Measurements from ENCODE around the gene OSBPL7. TPM values are rescaled to one million over a fixed set of nuclear protein-coding genes. Genes with fewer than 3 reads are reported as not detected.
"Not testable (repeated sequence)": the region's sequence is repeated elsewhere in the genome, so short reads cannot be mapped to it uniquely, and the experiment has no call there.

OSBPL7 gene
- total and polyA plus RNA-seq, 2 of the 13 experiments (the other 11 are each of a cell fraction or from before 2014, with no cell fraction given): 4.7 to 6.6 TPM

- in situ Hi-C loops (cut with HindIII; ENCODE audit: extremely low pct_ligation_motif_present, low pct_unique_long_range_greater_than_20kb); H3K4me1 ChIP-seq (ENCODE audit: insufficient read depth, low read length); H3K9ac ChIP-seq (ENCODE audit: insufficient read depth, low read depth, low read length); ATAC-seq; intact Hi-C loops (cut with micrococcal nuclease; ENCODE audit: unreplicated experiment); H4K20me1 ChIP-seq (ENCODE audit: insufficient read depth, low read length); POLR2A ChIA-PET; H3K4me3 ChIP-seq (replicated peaks in 1 of 3; ENCODE audit: insufficient read depth in 1 of 3, low read depth in 2 of 3, low read length in 3 of 3); BruUV-seq (replicated peaks); FAIRE-seq; H2AFZ ChIP-seq (ENCODE audit: low read length); DNase-seq (ENCODE audit: low spot score); H3K79me2 ChIP-seq (ENCODE audit: insufficient read depth, low read length); CTCF ChIA-PET (ENCODE audit: low intra/inter-chr PET ratio, low total read pairs); H3K36me3 ChIP-seq (replicated peaks in 1 of 2; ENCODE audit: control insufficient read depth in 1 of 2, insufficient read depth in 2 of 2, low read length in 2 of 2); H3K4me2 ChIP-seq (ENCODE audit: low read depth, low read length); H3K9me3 ChIP-seq (ENCODE audit: low read length); H3K27ac ChIP-seq (ENCODE audit: extremely low read length, insufficient read depth, low read length): not testable (repeated sequence)
- TF ChIP-seq CEBPB (IDR thresholded peaks at IDR 0.05; ENCODE audit: borderline replicate concordance, low read depth, low read length): 0 out of 2 replicates have a peak, but pooled peaks have one; percentile 28
- WGBS (ENCODE audit: low lambda C conversion rate): 73% methylated on average over 9 of the region's 9 CpGs
- peaks cover 0 to 37% of the 10 kb centered on the region in 2 experiments; a peak in 2 of 5 replicates for H3K27me3 ChIP-seq (ENCODE audit: control insufficient read depth in 1 of 2, insufficient read depth in 2 of 2, low read length in 2 of 2)
Observed at GRCh38 chr17:47773649-47774048, 47.9 kb downstream of the OSBPL7 start.

- intact Hi-C loops (cut with micrococcal nuclease; ENCODE audit: unreplicated experiment) (no loop called here), in situ Hi-C loops (cut with HindIII; ENCODE audit: extremely low pct_ligation_motif_present, low pct_unique_long_range_greater_than_20kb) (no loop called here)
- FAIRE-seq (no peak), DNase-seq (ENCODE audit: low spot score) (no peak), ATAC-seq (no peak)
- Histone ChIP-seq H3K27me3 (ENCODE audit: control insufficient read depth in 1 of 2, insufficient read depth in 2 of 2, low read length in 2 of 2) (peaks cover 2 to 5% of the 10 kb centered on the region in 2 experiments; a peak in 2 of 5 replicates), H3K79me2 (ENCODE audit: insufficient read depth, low read length) (no peaks in the 10 kb centered on the region), H3K4me2 (ENCODE audit: low read depth, low read length) (no peak overlapping the region), H3K36me3 (replicated peaks in 1 of 2; ENCODE audit: control insufficient read depth in 1 of 2, insufficient read depth in 2 of 2, low read length in 2 of 2) (no peaks in the 10 kb centered on the region), H3K9ac (ENCODE audit: insufficient read depth, low read depth, low read length) (no peak overlapping the region), H3K9me3 (ENCODE audit: low read length) (no peaks in the 10 kb centered on the region; the same call in 1 of the 2 replicates), H3K4me3 (replicated peaks in 1 of 3; ENCODE audit: insufficient read depth in 1 of 3, low read depth in 2 of 3, low read length in 3 of 3) (no peak overlapping the region), H2AFZ (ENCODE audit: low read length) (no peak overlapping the region), H3K27ac (ENCODE audit: extremely low read length, insufficient read depth, low read length) (no peak overlapping the region), H3K4me1 (ENCODE audit: insufficient read depth, low read length) (no peaks in the 10 kb centered on the region), H4K20me1 (ENCODE audit: insufficient read depth, low read length) (no peaks in the 10 kb centered on the region)
- CTCF ChIA-PET (ENCODE audit: low intra/inter-chr PET ratio, low total read pairs): no interaction called here
- BruUV-seq (replicated peaks): no TSS peak
- POLR2A ChIA-PET: no interaction called here
- 2% methylated on average over 3 of the region's 3 CpGs for WGBS (ENCODE audit: low lambda C conversion rate)
- TF ChIP-seq NCOA2 (CRISPR knock-in tag; IDR thresholded peaks at IDR 0.05) (no peak), PHF8 (CRISPR knock-in tag; IDR thresholded peaks at IDR 0.05) (no peak), GABPB1 (CRISPR knock-in tag; IDR thresholded peaks at IDR 0.05) (no peak), CERS6 (CRISPR knock-in tag; IDR thresholded peaks at IDR 0.05) (no peak), ARNTL (CRISPR knock-in tag; IDR thresholded peaks at IDR 0.05) (no peak), MYC (CRISPR knock-in tag; IDR thresholded peaks at IDR 0.05; ENCODE audit: borderline replicate concordance) (no peak), GLI4 (CRISPR knock-in tag; IDR thresholded peaks at IDR 0.05; ENCODE audit: borderline replicate concordance) (no peak), REPIN1 (CRISPR knock-in tag; IDR thresholded peaks at IDR 0.05; ENCODE audit: borderline replicate concordance, low read depth) (no peak), RBFOX2 (IDR thresholded peaks at IDR 0.05; ENCODE audit: low read depth, low read length) (no peak), TIGD3 (CRISPR knock-in tag; IDR thresholded peaks at IDR 0.05; ENCODE audit: borderline replicate concordance) (no peak), KMT2A (CRISPR knock-in tag; IDR thresholded peaks at IDR 0.05) (no peak), PPARG (CRISPR knock-in tag; conservative IDR thresholded peaks at IDR 0.05) (no peak), ATF7-NPFF (CRISPR knock-in tag; IDR thresholded peaks at IDR 0.05; ENCODE audit: low read depth) (no peak), ZBTB43 (CRISPR knock-in tag; conservative IDR thresholded peaks at IDR 0.05) (no peak), NFKB2 (CRISPR knock-in tag; IDR thresholded peaks at IDR 0.05; ENCODE audit: borderline replicate concordance) (no peak)
Observed at GRCh38 chr17:47763913-47764582, 57.5 kb downstream of the OSBPL7 start.

All from HepG2 (cell line).